CD4-positive, alpha-beta T cell treated with Interleukin-4 for 1 hour (primary cell): ENCODE results near the gene ACBD5.
"Not testable (repeated sequence)": the region's sequence is repeated elsewhere in the genome, so short reads cannot be mapped to it uniquely, and the experiment has no call there.

Experiments
- DNase-seq, 2 donors: peaks; one replicate each; pipeline ENCODE4 v3.0.0-alpha.2; 2020 to 2022

ACBD5 gene

GRCh38 chr10:27240212-27241009 is at the start of gene ACBD5:
ACBD5 (minus strand) TSS chr10:27240797; CDS start chr10:27240688, 109 bp downstream.
- peak; percentile 74 to 77 for DNase-seq

GRCh38 chr10:27285093-27285492 is 44.5 kb upstream of the ACBD5 start:
- DNase-seq: peak; percentile 22 to 55

- no peak for DNase-seq
Measured at GRCh38 chr10:27276581-27276980, 36.0 kb upstream of the ACBD5 start.

- DNase-seq: not testable (repeated sequence)
Measured at GRCh38 chr10:27266025-27266424, 25.4 kb upstream of the ACBD5 start.

- DNase-seq: not testable (repeated sequence)
Measured at GRCh38 chr10:27262788-27263187, 22.2 kb upstream of the ACBD5 start.

- DNase-seq: no peak
Measured at GRCh38 chr10:27258838-27259812, 18.5 kb upstream of the ACBD5 start.

GRCh38 chr10:27258492-27258837 is 17.9 kb upstream of the ACBD5 start:
- DNase-seq: no peak

GRCh38 chr10:27256299-27257189 is 15.9 kb upstream of the ACBD5 start:
- no peak for DNase-seq

GRCh38 chr10:27253576-27253975 is 13.0 kb upstream of the ACBD5 start:
- no peak for DNase-seq

- peak; percentile 82 to 83 for DNase-seq
Measured at GRCh38 chr10:27252267-27253000, 11.8 kb upstream of the ACBD5 start.

- no peak for DNase-seq
Measured at GRCh38 chr10:27251554-27251953, 11.0 kb upstream of the ACBD5 start.

GRCh38 chr10:27248215-27248614 is 7.6 kb upstream of the ACBD5 start:
- no peak for DNase-seq

GRCh38 chr10:27247441-27247840 is 6.8 kb upstream of the ACBD5 start:
- DNase-seq: no peak

- no peak for DNase-seq
Measured at GRCh38 chr10:27247006-27247405, 6.4 kb upstream of the ACBD5 start.

- DNase-seq: no peak
Measured at GRCh38 chr10:27245836-27246235, 5.2 kb upstream of the ACBD5 start.

- DNase-seq: no peak
Measured at GRCh38 chr10:27244976-27245375, 4.4 kb upstream of the ACBD5 start.

GRCh38 chr10:27242951-27243551 is 2.5 kb upstream of the ACBD5 start:
- peak; percentile 78 to 88 for DNase-seq

GRCh38 chr10:27242473-27242950 is 1.9 kb upstream of the ACBD5 start:
- no peak for DNase-seq

GRCh38 chr10:27241652-27242472 is 1.3 kb upstream of the ACBD5 start:
- peak; percentile 90 for DNase-seq

- DNase-seq: peak; percentile 43 to 45
Measured at GRCh38 chr10:27241010-27241651, 534 bp upstream of the ACBD5 start.
